ENCODE measurements around the gene ZMPSTE24.

ZMPSTE24 gene

DNA sequence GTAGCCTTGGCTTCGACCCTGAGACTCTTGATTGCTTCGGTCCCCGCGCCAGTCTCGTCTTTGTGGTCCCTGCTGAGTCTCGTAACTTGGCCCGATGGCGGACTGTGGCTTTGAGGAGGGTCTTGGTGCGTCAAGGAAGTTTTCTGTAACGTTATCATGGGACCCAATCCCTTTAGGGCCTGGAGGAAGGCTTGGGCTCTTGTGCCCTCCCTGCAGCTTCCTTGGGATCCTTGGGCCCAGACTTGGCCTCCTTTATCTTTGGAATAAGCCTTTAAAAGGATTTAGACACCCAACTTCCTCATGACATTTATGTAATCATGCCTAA lies 371 bp downstream of the ZMPSTE24 start:
- DNase-seq (ENCODE audit: low read depth in 2 of 2): no peak

DNA sequence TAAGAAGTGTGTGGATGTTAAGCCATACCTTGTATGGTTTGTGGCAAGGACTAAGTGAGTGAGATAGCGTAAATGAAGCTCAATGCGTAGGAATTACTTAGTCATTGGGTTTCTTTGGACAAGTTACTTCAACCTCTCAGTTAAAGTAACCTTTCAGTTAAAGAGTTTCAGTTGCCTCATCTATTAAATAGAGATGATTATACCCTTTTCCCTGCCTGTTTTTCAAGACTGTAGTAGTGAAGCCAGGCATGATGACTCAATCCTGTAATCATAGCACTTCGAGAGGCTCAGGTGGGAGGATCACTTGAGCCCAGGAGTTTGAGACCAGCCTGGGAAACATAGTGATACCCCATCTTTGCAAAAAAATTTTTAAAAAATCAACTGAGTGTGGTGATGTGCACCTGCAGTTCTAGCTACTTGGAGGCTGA lies 6.3 kb downstream of the ZMPSTE24 start:
- DNase-seq (ENCODE audit: low read depth in 2 of 2): no peak

DNA sequence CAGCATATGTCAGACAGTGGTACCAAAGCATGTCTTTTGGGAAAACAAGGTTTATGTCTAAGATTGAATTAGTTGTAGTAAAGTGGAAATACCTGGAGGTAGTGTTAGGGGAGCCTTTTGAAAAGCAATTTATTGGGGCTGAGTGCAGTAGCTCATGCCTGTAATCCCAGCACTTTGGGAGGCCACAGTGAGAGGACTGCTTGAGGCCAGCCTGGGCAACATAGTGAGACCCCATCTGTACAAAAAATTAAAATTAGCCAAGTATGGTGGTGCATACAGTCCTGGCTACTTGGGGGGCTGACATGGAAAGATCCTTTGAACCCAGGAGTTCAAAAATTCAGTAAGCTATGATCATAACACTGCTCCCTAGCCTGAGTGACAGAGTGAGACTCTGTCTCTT lies 7.3 kb downstream of the ZMPSTE24 start:
- no peak for DNase-seq (ENCODE audit: low read depth in 2 of 2)

DNA sequence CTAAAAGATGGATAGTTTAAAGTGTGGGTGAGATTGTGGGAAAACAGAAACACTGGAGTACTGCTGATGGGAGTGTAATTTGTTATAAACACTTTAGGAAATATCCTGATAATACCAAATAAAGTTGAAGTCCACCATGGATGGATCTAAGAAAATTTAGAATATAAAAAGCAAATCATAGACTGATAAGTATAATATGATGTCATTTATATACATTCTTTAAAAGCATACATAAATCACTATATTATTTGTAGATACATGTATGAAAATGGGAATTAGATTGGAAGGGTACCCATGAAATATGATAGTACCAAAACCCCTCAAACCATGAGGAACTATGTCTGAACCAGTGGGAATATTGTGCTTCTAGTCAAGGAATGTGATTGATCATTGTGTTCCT lies 7.9 kb downstream of the ZMPSTE24 start:
- no peak for DNase-seq (ENCODE audit: low read depth in 2 of 2)

DNA sequence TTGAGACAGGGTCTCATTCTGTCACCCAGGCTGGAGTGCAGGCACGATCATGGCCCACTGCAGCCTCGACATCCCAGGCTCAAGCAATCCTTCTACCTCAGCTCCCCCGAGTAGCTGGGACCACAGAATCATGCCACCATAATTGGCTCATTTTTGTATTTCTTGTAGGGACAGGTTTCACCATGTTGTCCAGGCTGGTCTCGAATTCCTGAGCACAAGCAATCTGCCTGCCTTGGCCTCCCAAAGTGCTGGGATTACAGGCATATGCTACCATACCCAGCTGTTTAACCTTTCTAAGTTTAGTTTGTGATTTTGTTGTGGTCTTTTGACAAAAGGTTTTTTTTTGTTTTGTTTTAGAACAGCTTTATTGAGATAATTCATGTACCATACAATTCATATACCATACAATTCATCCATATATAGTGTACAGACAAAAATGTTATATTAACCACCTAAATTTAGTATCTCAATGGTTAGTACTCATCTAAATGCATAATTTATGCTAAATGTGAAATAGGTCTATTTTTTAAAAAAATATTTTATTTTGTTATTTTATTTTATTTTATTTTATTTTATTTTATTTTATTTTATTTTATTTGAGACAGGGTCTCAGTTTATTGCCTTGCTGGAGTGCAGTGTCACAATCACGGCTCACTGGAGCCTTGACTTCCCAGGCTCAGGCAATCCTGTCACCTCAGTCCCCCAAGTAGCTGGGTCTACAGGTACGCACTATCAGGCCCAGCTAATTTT lies 8.9 kb downstream of the ZMPSTE24 start:
- DNase-seq (ENCODE audit: low read depth in 2 of 2): no peak

DNA sequence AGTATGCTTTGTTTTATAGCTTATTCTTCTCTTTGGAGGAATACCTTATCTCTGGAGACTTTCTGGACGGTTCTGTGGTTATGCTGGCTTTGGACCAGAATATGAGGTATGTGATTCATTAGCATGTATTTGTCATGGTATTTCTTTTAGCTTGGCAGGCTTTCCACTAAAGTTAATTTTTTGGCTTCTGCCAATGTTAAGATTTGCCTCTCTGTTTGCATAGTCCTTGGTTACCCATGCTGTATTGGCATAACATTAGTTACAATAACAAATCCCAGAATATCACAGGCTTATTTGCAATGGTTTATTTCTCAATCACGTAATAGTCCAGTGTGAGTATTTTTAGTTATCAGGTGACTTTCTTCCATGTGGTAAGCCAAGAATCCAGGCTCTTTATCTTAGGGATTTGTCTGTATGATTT lies 9.7 kb downstream of the ZMPSTE24 start:
- DNase-seq (ENCODE audit: low read depth in 2 of 2): peak; percentile 85 to 87

DNA sequence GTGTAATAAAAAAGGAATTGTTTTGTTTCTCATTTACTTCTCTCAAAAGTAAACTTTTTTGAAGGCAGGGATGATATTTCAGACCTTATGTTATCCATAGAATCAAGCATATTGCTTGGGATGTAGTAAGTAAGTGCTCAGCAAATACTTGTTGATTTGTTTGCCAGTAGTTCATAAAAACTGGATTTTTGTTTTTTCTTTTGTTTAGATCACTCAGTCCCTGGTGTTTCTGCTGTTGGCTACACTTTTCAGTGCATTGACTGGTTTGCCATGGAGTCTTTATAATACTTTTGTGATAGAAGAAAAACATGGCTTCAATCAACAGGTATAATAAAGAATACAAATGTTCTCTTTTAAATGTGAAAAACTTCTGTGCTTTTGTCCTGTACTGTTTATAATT lies 10.2 kb downstream of the ZMPSTE24 start:
- no peak for DNase-seq (ENCODE audit: low read depth in 2 of 2)

DNA sequence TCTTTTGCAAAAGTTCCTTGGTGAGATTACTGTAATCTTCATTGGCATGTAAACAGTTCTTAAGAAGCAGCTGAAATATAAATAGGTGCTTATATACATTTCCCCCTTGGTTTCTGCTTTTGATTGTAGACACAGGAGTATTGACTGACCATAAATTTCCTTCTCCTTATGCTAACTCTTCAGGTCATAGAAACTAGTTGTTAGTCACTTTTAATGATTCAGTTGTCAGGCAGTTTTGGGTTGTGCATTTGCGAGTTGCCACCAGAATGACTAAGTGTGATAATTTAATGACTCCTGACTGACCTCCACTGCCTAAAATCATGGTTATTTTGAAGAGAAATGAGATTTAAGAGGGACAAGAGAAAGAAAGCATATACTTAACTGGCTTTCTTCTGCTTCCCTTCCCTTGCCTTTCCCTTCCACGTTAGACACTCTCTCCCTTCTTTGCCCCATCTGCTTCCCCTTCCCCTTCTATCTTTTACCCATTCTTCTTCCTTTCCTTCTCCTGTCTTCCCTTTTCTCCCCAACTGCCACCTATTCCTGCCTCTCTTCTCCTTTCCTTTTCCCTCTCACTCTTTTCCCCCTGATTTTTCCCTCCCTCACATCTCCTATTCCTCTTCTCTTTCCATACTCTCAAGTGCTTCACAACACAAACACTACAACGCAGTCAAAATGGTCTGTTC lies 12.3 kb downstream of the ZMPSTE24 start:
- DNase-seq (ENCODE audit: low read depth in 2 of 2): no peak

DNA sequence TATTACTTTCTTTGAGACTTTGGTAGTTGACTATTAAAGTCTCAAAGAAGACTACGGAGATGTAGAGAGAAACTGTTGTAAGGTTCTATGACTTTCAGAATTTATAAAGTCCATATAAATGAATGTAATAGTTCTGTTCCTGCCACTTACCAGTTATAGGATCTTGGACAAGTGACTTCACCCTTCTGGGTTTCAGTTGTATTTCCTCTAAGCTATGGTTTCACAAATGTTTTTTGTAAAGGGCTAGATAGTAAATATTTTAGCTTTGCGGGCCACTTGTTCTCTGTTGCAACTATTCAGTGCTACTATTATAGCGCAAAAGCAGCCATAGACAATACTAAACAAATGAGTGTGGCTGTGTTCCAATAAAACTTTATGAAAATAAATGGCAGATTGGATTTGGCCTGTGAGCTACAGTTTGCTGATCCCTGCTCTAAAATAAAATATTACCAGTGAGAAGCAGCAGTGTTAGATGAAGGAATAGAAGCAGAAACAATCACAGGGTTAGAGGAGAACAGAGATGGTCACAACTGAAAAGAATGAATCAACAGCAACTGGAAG lies 14.7 kb downstream of the ZMPSTE24 start:
- DNase-seq (ENCODE audit: low read depth in 2 of 2): no peak

DNA sequence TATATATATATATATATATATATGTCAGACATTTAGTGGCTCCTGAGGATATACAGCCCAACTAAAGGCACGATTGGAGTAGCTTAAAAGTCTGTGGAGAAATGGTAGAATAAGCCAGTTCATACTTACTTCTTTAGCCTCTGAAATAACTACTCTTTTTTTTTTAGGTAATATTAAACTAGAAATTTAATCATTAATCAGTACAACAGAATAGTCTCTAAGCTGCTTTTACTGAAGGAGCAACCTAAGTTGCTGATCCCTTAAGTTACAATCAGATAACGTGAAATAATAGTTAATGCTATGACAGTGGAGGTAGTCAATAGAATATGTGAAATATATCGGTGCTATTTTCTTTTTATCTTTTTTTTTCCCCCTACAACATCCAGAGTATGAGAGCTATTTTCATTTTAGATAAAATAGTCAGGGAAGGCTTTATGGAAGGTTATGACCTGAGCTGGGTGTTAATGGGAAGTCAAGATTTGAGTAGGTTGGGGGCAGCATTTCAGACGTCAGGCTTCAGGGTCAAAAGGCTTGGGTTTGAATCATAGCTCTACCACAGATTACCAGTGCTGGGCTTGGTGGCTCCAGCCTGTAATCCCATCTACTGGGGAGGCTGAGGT lies 15.6 kb downstream of the ZMPSTE24 start:
- no peak for DNase-seq (ENCODE audit: low read depth in 2 of 2)

DNA sequence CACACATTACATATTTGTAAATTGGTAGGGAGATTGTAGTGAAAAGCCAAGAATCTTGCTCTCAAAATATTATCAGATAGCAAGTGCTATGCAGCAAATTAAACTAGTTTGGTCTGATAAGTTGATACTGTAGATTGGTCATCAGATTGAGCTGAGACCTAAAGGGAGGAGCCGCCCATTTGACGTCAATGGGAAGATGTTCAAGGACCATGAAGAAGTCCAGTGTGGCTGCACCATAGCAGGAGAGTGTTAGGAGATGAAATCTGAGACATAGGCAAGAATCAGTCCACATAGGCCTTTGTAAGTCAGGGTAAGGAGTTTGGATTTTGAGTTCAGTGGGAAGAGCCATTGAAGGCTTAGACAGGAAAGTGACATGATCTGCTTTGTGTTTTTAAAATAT lies 16.3 kb downstream of the ZMPSTE24 start:
- DNase-seq (ENCODE audit: low read depth in 2 of 2): no peak

DNA sequence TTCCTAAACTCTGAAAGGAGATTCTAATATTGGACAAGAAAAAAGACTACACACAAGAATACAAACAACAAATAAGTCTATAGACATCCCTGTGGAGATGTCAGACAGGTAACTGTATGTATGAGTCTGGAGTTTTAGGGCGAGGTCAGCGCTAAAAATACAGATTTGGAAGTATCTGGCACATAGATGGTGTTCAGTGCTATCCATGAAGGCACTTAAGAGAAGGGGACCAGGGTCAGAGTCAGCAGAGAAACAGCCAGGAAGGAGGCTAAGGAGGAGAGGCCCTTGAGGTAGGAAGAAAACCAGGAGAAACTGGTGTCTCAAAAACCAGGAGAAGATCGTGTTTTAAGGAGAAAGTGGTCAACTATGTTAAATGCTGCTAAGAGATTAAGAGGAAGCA lies 18.1 kb downstream of the ZMPSTE24 start:
- no peak for DNase-seq (ENCODE audit: low read depth in 2 of 2)

DNA sequence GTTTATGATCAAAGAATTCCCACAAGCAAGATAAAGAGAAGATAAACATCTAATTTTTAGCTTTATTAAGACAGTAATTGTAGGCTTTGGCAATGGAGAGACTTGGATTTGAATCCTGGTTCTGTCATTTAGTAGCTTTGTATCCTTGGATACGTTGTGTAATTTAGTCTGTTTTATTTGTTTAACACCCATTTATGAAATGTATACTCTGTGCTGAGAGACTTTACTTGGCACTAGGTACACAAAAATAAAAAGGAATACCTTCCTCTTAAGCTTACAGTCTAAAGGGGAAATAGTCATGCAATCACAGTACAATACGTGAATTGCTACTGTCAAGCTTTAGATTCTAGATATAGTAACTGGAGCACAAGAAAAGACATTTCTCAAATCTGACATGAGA lies 23.8 kb downstream of the ZMPSTE24 start:
- DNase-seq (ENCODE audit: low read depth in 2 of 2): no peak

DNA sequence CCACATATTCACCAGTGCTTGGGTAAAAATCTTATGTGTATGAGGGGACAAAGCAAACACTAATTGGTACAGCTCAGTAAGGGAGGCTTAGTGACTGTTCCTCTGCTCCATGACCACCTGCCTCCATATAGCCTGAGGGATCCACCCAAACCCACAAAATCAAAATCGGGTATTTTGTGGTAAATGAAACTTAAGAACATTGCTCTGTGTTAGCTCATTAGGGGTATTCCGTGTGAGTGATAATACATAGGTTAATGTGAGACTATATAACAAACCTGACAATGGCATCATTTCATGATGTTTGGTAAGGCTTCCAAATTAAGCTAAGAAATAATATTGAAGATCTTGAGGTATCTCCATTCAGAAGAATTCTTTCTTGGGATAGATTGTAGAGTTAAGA lies 33.3 kb downstream of the ZMPSTE24 start:
- DNase-seq (ENCODE audit: low read depth in 2 of 2): no peak

DNA sequence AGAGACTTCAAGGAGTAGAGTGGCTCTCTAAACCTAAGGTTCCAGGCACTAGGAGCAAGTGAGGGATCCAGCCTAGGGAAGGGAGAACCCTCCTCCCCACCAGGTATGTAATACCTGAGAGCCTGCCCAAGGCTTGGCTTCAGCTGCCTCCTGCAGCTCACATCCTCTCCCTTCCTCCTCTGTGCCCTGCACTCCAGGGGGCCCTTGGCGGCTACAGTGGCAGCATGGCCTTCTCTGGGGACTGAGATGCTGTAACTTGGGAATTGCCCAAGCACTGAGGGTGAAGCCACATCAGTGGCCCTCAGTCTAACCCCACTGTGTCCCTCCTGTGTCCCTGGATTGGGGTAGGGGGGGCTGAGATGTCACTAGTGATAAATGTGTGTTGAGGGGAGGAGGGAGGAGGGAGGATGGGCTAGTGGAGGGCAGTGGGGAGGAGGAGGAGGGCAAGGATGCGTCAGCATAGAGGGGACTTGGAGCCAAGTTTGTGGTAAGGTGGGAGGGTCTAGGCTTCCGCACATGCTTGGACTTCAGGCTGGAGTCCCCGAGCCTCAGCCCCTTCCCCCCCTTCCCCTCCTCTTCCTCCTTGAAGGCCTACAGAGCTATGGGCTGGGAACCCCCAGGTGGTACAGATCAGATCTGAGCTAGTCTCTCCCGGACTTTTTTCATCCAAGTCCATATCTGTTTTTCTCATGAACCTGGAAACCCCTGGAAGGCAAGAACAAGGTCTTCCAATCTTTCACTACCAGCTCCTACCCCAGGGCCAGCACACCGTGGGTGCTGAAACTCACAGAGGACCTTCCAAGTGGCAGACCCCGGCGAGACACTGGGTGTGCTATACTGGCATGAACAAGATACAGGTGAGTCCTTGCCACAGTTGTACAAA lies 41.6 kb downstream of the ZMPSTE24 start:
- DNase-seq (ENCODE audit: low read depth in 2 of 2): peak in 1 of 2 experiments; percentile 4

DNA sequence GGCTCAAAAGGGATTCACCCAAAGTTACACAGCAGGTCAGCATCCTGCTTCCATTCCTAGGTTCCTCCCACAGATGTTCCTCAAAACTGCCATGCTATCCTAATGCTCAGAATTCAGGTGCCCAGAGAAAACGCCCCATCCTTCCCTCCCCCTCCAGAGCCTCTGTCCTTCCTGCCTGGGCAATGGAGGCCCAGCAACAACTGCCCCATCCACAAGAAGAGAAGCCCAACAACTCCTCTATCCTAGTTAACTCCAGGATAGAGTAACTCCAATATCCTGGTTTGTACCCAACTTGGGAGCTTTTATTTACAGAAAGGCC lies 42.2 kb downstream of the ZMPSTE24 start:
- DNase-seq (ENCODE audit: low read depth in 2 of 2): no peak

DNA sequence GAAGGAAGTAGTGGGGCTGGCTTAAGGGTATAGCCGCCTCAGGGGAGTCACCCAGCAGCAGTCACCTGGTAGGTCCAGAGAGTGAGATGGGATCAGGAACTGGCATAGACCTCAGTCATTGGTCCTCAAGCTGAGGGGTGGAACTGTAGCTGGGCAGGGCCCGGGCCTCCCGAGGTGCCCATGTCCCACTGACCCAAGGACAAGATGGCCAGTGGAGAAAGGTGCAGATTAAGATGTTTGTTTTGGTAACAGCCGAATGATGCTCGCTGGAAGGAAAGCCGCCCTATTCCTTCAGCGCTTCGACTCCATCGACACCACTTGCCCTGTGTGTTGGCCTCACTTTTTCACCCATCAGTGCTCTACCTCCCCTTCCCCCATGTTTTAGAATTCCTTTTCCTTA lies 42.6 kb downstream of the ZMPSTE24 start:
- no peak for DNase-seq (ENCODE audit: low read depth in 2 of 2)

DNA sequence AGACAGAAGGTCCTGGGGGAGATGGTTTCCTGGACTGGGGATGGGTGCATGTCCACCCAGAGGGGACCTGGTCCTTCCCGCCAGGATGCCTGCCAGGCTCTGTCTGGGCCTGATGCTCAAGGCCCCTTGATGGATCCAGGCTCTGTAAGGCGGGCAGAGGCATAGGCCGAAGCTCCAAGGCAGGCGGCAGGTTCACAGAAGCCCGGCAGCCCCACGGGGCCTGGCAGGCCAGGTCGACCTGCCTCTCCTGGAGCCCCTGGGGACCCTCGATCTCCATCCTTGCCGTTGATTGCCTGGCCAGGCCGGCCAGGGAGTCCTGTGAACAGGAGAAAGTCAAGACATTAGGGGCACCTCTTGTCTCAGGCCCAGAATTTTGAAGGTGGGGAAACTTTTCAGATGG lies 43.0 kb downstream of the ZMPSTE24 start:
- DNase-seq (ENCODE audit: low read depth in 2 of 2): no peak

DNA sequence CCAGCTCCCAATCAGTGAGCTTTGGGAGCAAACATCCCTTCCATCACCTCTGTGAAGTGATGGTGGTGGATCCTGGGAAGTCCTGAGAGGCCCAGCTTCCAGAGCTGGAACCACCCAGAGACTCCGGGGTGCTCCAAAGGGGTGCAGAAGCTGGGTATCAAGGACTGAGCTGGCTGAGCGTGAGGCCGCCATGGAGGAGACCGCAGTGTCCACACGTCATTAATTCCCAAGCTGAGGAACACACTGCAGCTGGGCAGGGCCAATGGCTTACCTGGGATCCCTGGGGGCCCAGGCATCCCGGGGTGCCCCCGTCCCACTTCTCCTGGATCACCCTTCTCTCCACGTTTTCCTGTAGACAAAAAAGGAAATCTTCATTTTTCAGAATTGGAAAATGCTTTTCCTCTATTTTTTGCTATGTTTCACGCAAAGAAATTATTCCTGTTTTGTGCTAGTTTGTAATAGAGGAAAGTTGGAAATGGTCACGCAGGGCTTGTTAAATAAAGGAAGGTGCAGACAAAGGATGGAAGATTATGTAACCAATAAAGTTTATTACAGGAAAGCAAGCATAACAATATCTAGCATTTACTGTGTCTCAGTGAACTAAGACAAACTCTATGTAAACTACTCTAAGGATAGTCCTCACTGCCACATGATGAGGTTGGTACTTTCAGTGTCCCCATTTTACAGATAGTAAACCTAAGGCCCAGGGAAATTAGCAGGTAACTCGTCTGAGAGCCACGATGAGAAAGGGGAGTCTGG lies 43.7 kb downstream of the ZMPSTE24 start:
- no peak for DNase-seq (ENCODE audit: low read depth in 2 of 2)

DNA sequence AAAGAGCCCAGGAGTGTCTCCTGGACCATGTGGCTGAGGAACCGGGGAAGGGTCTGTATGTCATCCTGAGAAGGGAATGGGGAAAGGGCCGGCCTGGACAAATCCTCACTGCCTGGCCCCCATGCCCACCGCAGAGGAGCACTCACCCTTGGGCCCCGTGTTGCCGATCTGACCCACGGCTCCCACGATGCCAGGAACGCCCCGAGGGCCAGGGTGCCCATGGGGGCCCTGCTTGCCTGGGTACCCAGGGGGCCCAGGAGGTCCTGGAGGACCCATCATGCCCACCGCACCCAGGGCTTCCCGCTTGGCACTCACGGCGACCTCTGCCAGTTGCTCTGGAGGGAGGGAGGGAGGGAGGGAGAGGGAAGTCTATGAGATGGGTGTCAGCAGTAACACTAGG lies 44.4 kb downstream of the ZMPSTE24 start:
- no peak for DNase-seq (ENCODE audit: low read depth in 2 of 2)

DNA sequence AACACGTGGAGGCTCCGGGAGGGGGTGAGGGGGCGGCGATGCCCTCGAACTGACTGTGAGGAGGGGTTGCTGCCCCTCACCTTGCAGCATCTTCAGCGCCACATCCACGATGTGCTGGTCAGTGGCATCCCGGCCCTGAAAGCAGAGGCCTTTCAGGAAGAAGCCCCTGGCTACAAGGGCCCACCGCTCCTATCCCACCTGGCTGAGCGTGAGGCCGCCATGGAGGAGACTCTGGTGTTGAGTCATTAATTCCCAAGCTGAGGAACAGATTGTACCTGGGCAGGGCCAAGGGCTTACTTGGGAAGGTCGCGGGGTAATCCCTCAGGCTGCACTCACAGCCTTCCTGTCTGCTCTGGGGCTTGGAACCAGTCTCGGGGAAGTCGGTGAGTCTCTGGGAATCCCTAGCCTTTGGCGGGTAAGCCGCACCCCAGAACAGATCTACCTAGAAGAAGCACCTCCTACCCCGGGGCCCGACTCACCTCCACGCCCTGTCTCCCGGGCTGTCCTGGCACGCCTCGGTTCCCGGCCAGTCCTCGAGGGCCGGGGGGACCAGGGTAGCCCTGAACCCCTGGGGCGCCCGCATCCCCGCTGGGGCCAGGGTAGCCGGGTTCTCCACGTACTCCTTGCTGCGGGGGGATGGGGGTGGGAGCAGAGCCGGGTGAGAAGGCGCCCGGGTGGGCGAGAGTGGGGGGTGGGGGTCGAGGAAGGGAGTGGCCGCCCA lies 45.2 kb downstream of the ZMPSTE24 start:
- no peak for DNase-seq (ENCODE audit: low read depth in 2 of 2)
